ENCODE measurements around the gene VARS1. TPM values are rescaled to one million over a fixed set of nuclear protein-coding genes. Genes with fewer than 3 reads are reported as not detected.
"Not testable (repeated sequence)": the region's sequence is repeated elsewhere in the genome, so short reads cannot be mapped to it uniquely, and the experiment has no call there.

VARS1 gene
- total and polyA plus RNA-seq, 3 donors from 2014 or later, result 94.8 to 156 (median 131) TPM

GRCh38 chr6:31813465-31813849 lies 17.9 kb upstream of the VARS1 start:
- Histone ChIP-seq H3K27me3 (no peaks in the 10 kb centered on the region), H3K36me3 (ENCODE audit: low read depth, missing control alignments) (no peaks in the 10 kb centered on the region), H3K4me1 (peaks cover 9% of the 10 kb centered on the region), H3K9me3 (no peaks in the 10 kb centered on the region), H3K4me3 (peak overlapping the region in 1 of 2 donors; percentile 70), H3K27ac (peak overlapping the region; percentile 98 to 100)
- no peak for TF ChIP-seq POLR2A (IDR thresholded peaks at IDR 0.05)
- TF ChIP-seq, protein P1, sequence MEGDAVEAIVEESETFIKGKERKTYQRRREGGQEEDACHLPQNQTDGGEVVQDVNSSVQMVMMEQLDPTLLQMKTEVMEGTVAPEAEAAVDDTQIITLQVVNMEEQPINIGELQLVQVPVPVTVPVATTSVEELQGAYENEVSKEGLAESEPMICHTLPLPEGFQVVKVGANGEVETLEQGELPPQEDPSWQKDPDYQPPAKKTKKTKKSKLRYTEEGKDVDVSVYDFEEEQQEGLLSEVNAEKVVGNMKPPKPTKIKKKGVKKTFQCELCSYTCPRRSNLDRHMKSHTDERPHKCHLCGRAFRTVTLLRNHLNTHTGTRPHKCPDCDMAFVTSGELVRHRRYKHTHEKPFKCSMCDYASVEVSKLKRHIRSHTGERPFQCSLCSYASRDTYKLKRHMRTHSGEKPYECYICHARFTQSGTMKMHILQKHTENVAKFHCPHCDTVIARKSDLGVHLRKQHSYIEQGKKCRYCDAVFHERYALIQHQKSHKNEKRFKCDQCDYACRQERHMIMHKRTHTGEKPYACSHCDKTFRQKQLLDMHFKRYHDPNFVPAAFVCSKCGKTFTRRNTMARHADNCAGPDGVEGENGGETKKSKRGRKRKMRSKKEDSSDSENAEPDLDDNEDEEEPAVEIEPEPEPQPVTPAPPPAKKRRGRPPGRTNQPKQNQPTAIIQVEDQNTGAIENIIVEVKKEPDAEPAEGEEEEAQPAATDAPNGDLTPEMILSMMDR (IDR thresholded peaks at IDR 0.05), result no peak
- WGBS, 2 donors, result 69 to 79% methylated on average over 7 of the region's 7 CpGs
- no peak for DNase-seq
- intact Hi-C loops (cut with DNase I; ENCODE audit: low total_unique reads), result no loop called here

DNA sequence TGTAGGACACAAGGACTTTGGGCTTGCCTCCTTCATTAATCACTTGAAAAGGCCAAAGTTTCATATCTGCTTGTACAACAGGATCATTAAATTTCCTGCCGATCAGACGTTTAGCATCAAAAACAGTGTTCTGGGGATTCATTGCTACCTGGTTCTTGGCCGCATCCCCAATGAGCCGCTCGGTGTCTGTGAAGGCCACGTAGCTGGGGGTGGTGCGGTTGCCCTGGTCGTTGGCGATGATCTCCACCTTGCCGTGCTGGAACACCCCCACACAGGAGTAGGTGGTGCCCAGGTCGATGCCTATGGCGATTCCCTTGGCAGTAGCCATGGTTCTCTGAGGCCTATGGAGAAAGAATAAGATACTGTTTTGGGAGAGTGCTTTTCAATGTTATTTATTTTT lies 16.1 kb upstream of the VARS1 start:
- Histone ChIP-seq H3K27ac (no peak overlapping the region), H3K4me3 (no peak overlapping the region), H3K27me3 (no peaks in the 10 kb centered on the region), H3K36me3 (ENCODE audit: low read depth, missing control alignments) (no peaks in the 10 kb centered on the region), H3K4me1 (peaks cover 12% of the 10 kb centered on the region), H3K9me3 (no peaks in the 10 kb centered on the region)
- TF ChIP-seq POLR2A (IDR thresholded peaks at IDR 0.05), result no peak
- TF ChIP-seq, protein P1 (IDR thresholded peaks at IDR 0.05), result no peak
- DNase-seq, result no peak
- WGBS, 2 donors, result 92 to 96% methylated on average over 12 of the region's 12 CpGs
- intact Hi-C loops (cut with DNase I; ENCODE audit: low total_unique reads), result no loop called here

DNA sequence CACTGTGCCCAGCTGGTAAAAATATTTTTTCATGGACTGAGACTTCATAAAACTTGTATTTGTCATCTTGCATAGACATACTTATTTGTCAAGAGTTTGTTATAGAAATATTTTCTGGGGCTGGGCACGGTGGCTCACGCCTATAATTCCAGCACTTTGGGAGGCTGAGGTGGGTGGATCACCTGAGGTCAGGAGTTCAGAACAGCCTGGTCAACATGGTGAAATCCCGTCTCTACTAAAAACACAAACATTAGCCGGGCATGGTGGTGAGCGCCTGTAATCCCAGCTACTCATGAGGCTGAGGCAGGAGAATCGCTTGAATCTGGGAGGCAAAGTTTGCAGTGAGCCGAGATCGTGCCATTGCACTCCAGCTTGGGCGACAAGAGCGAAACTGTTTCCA lies 13.0 kb upstream of the VARS1 start:
- H3K4me1 ChIP-seq; H3K9me3 ChIP-seq; H3K27ac ChIP-seq; DNase-seq; H3K27me3 ChIP-seq; H3K4me3 ChIP-seq; H3K36me3 ChIP-seq (ENCODE audit: low read depth, missing control alignments); intact Hi-C loops (cut with DNase I; ENCODE audit: low total_unique reads): not testable (repeated sequence)
- WGBS, 2 donors, result 87 to 94% methylated on average over 10 of the region's 10 CpGs

GRCh38 chr6:31806470-31807272 lies 11.1 kb upstream of the VARS1 start, which contains the start of gene LSM2:
TSS of gene LSM2 (minus strand) at chr6:31806966. CDS start at chr6:31806757, 209 bp downstream.
- Histone ChIP-seq H3K36me3 (ENCODE audit: low read depth, missing control alignments) (no peaks in the 10 kb centered on the region), H3K4me1 (peaks cover 8% of the 10 kb centered on the region), H3K9me3 (no peaks in the 10 kb centered on the region), H3K27me3 (no peaks in the 10 kb centered on the region), H3K27ac (peak within 1 kb of the TSS; percentile 97), H3K4me3 (peak within 1 kb of the TSS; percentile 72 to 84)
- 0 to 1% methylated on average over 36 to 51 of the region's 51 CpGs for WGBS, 2 donors
- TF ChIP-seq, protein P1 (IDR thresholded peaks at IDR 0.05), result peak in 1 of 3 experiments; percentile 29
- peak; percentile 63 for TF ChIP-seq POLR2A (IDR thresholded peaks at IDR 0.05)
- DNase-seq, result peak; percentile 98
- intact Hi-C loops (cut with DNase I; ENCODE audit: low total_unique reads), result no loop called here

DNA sequence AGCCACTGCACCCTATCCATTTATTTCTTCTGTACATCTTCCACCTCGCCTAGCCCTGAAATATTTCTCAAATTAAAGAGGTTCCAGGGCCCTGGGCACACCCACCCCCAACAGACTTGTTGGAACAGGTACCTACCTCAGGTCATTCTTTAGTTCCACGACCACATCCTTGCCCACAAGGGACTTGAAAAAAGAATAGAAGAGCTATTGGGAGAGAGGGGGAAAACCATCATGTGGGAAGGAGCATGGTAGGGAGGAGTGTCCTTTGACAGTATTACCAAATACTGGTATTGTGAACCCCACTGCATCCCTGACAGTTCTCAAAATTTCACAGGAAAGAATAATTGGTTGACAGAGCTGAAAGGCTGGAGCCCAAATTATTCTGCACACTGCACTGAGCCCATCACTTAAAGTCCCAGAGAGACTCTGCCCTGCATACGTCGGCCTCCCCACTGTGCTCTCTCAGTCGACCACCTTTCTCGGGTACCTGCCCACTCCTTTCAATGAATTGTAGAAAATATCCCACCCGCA lies 10.5 kb upstream of the VARS1 start:
- WGBS, 2 donors, result 8 to 13% methylated on average over 7 of the region's 7 CpGs
- TF ChIP-seq, protein P1 (IDR thresholded peaks at IDR 0.05), result no peak
- no peak for TF ChIP-seq POLR2A (IDR thresholded peaks at IDR 0.05)
- Histone ChIP-seq H3K9me3 (no peaks in the 10 kb centered on the region), H3K4me3 (peak overlapping the region; percentile 72 to 84), H3K4me1 (peaks cover 8% of the 10 kb centered on the region), H3K27me3 (no peaks in the 10 kb centered on the region), H3K36me3 (ENCODE audit: low read depth, missing control alignments) (no peaks in the 10 kb centered on the region), H3K27ac (peak overlapping the region; percentile 97)
- DNase-seq, result no peak
- intact Hi-C loops (cut with DNase I; ENCODE audit: low total_unique reads), result no loop called here

DNA sequence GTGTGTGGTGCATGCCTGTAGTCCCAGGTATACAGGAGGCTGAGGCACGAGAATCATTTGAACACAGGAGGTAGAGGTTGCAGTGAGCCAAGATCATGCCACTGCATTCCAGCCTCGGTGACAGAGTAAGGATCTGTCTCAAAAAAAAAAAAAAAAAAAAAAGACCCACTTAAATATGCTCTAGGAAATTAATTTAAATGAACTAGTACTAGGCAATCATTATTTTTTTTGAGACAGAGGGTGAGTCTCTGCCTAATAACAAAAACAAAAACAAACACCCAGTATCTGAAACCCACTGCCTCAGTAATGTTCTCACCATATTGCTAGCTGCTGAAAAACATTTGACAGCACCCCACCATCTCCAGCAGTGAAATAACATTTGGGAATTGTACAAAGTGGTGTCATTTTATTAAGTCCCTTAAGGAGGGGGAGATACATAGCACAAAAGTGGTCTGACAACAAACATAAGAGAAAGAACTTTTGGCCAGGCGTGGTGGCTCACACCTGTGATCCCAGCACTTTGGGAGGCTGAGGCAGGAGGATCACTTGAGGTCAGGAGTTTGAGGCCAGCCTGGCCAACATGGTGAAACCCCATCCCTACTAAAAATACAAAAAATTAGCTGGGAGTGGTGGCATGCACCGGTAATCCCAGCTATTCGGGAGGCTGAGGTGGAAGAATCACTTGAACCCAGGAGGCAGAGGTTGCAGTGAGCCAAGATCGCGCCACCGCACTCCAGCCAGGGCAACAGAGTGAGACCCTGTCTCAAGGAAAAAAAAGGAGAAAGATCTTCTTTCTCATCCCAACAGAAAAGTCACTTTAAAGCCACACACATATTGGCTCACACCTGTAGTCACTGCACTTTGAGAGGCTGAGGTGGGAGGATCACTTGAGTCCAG lies 5.7 kb upstream of the VARS1 start:
- H3K4me3 ChIP-seq; H3K4me1 ChIP-seq; H3K27me3 ChIP-seq; DNase-seq; intact Hi-C loops (cut with DNase I; ENCODE audit: low total_unique reads); H3K9me3 ChIP-seq; H3K36me3 ChIP-seq (ENCODE audit: low read depth, missing control alignments); H3K27ac ChIP-seq: not testable (repeated sequence)
- 89 to 94% methylated on average over 8 of the region's 8 CpGs for WGBS, 2 donors

All from testis (tissue), 3 donors.